ENCODE results near the gene LBP. TPM values are rescaled to one million over a fixed set of nuclear protein-coding genes. Genes with fewer than 3 reads are reported as not detected.

The LBP gene
- total and polyA plus RNA-seq, 8 donors = 0.08 to 2.4 TPM; not detected in 6

GRCh38 chr20:38325905-38326304 lies 20.4 kb upstream of the LBP start:
- no peak for DNase-seq
- TF ChIP-seq EP300 (IDR thresholded peaks at IDR 0.05) = no peak
- no peak for TF ChIP-seq CTCF (IDR thresholded peaks at IDR 0.05)
- no peak for TF ChIP-seq POLR2A (IDR thresholded peaks at IDR 0.05)
- TF ChIP-seq POLR2AphosphoS5 (IDR thresholded peaks at IDR 0.05) = no peak
- Histone ChIP-seq H3K4me3 (no peak overlapping the region), H3K4me1 (no peaks in the 10 kb centered on the region), H3K9me3 (no peaks in the 10 kb centered on the region), H3K27me3 (peaks cover 0 to 13% (median 0%) of the 10 kb centered on the region in 3 donors), H3K27ac (no peak overlapping the region), H3K36me3 (no peaks in the 10 kb centered on the region)
- intact Hi-C loops (cut with DNase I; ENCODE audit: low total_unique reads) = no loop called here
- 82 to 91% (median 86%) methylated on average over 3 of the region's 3 CpGs for WGBS, 5 donors

- Histone ChIP-seq H3K27me3 (peaks cover 0 to 17% (median 0%) of the 10 kb centered on the region in 3 donors), H3K4me3 (no peak overlapping the region), H3K9me3 (no peaks in the 10 kb centered on the region), H3K27ac (no peak overlapping the region), H3K4me1 (no peaks in the 10 kb centered on the region), H3K36me3 (no peaks in the 10 kb centered on the region)
- intact Hi-C loops (cut with DNase I; ENCODE audit: low total_unique reads) = no loop called here
- 79 to 90% (median 85%) methylated on average over 7 of the region's 7 CpGs for WGBS, 5 donors
- no peak for DNase-seq
- no peak for TF ChIP-seq POLR2AphosphoS5 (IDR thresholded peaks at IDR 0.05)
- no peak for TF ChIP-seq POLR2A (IDR thresholded peaks at IDR 0.05)
- no peak for TF ChIP-seq EP300 (IDR thresholded peaks at IDR 0.05)
- no peak for TF ChIP-seq CTCF (IDR thresholded peaks at IDR 0.05)
These were observed 20.0 kb upstream of the LBP start for GRCh38 chr20:38326309-38326708.

GRCh38 chr20:38330638-38331037 lies 15.6 kb upstream of the LBP start:
- no peak for DNase-seq
- peaks cover 0 to 34% (median 0%) of the 10 kb centered on the region in 3 donors for H3K27me3 ChIP-seq
- no peaks in the 10 kb centered on the region for H3K4me1 ChIP-seq
- 42 to 55% (median 48%) methylated on average over 3 of the region's 3 CpGs for WGBS, 5 donors
- TF ChIP-seq EP300 (IDR thresholded peaks at IDR 0.05) (no peak), POLR2A (IDR thresholded peaks at IDR 0.05) (no peak), POLR2AphosphoS5 (IDR thresholded peaks at IDR 0.05) (no peak), CTCF (IDR thresholded peaks at IDR 0.05) (no peak)
- H3K4me3 ChIP-seq = no peak overlapping the region
- no peak overlapping the region for H3K27ac ChIP-seq
- H3K9me3 ChIP-seq = no peaks in the 10 kb centered on the region
- H3K36me3 ChIP-seq = no peaks in the 10 kb centered on the region
- intact Hi-C loops (cut with DNase I; ENCODE audit: low total_unique reads) = no loop called here

GRCh38 chr20:38331245-38331644 lies 15.0 kb upstream of the LBP start:
- intact Hi-C loops (cut with DNase I; ENCODE audit: low total_unique reads) = no loop called here
- TF ChIP-seq POLR2AphosphoS5 (IDR thresholded peaks at IDR 0.05) (no peak), POLR2A (IDR thresholded peaks at IDR 0.05) (no peak), CTCF (IDR thresholded peaks at IDR 0.05) (no peak), EP300 (IDR thresholded peaks at IDR 0.05) (no peak)

More at GRCh38 chr20:38331245-38331644, 15.0 kb upstream of the LBP start:
- Histone ChIP-seq H3K36me3 (no peaks in the 10 kb centered on the region), H3K9me3 (no peaks in the 10 kb centered on the region), H3K27me3 (peaks cover 0 to 40% (median 0%) of the 10 kb centered on the region in 3 donors), H3K27ac (no peak overlapping the region), H3K4me1 (no peaks in the 10 kb centered on the region), H3K4me3 (no peak overlapping the region)
- DNase-seq = no peak

All from stomach (tissue), 9 donors.